Dedifferentiated amniotic fluid mesenchymal stem cell (primary cell): ENCODE measurements around the gene SPOP.

ENCODE experiments used
- DNase-seq: peaks from one replicate; pipeline ENCODE4 v3.0.0-alpha.2; 2016; ENCODE audit errors: extremely low spot score

SPOP gene

GRCh38 chr17:49585422-49586027 is 92.4 kb downstream of the SPOP start:
- no peak for DNase-seq

- DNase-seq = no peak
Measured at GRCh38 chr17:49583889-49584288, 94.0 kb downstream of the SPOP start.

- no peak for DNase-seq
Measured at GRCh38 chr17:49583226-49583625, 94.7 kb downstream of the SPOP start.

GRCh38 chr17:49582789-49583188 is 95.1 kb downstream of the SPOP start:
- DNase-seq = no peak

- DNase-seq = no peak
Measured at GRCh38 chr17:49582055-49582722, 95.7 kb downstream of the SPOP start.

- DNase-seq = no peak
Measured at GRCh38 chr17:49581648-49581998, 96.3 kb downstream of the SPOP start.

GRCh38 chr17:49580981-49581647 is 96.8 kb downstream of the SPOP start:
- no peak for DNase-seq

- no peak for DNase-seq
Measured at GRCh38 chr17:49580055-49580721, 97.7 kb downstream of the SPOP start.

GRCh38 chr17:49579522-49579921 is 98.4 kb downstream of the SPOP start:
- no peak for DNase-seq

- DNase-seq = no peak
Measured at GRCh38 chr17:49578952-49579500, 98.9 kb downstream of the SPOP start.

- no peak for DNase-seq
Measured at GRCh38 chr17:49578414-49578813, 99.5 kb downstream of the SPOP start.

- no peak for DNase-seq
Measured at GRCh38 chr17:49577963-49578362, 99.9 kb downstream of the SPOP start.

GRCh38 chr17:49577650-49577934 is 100.3 kb downstream of the SPOP start:
- DNase-seq = no peak

- DNase-seq = no peak
Measured at GRCh38 chr17:49576917-49577649, 100.8 kb downstream of the SPOP start.

GRCh38 chr17:49576088-49576916 is 101.6 kb downstream of the SPOP start:
- DNase-seq = peak; percentile 28

- DNase-seq = no peak
Measured at GRCh38 chr17:49575679-49576087, 102.2 kb downstream of the SPOP start, which contains the start of gene NXPH3. NXPH3 (plus strand) TSS chr17:49575871; CDS start chr17:49576220, 349 bp downstream.

GRCh38 chr17:49574945-49575678 is 102.8 kb downstream of the SPOP start:
- DNase-seq = no peak

- no peak for DNase-seq
Measured at GRCh38 chr17:49574323-49574781, 103.5 kb downstream of the SPOP start.

GRCh38 chr17:49573510-49574322 is 104.2 kb downstream of the SPOP start:
- DNase-seq = no peak
